ENCODE data around the gene SEMA6D.

DNA sequence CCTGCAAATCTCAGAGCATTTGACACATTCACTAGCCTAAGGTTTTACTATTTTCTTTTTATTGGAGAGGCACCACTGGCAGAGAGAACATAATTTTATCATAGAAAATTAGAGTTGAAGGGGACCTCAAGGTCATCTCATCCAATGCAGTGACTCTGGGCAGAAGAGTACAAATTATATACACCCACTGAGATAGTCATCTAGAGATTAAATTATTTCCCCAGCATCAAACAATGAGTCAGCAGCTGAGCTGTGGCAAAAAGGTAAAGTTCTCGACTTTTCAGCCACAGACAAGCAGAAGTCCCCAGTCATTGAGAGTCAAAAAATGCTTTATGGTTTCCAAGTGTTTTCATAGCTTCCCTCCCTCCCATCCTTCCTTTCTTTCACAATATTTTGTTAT, 39.3 kb upstream of the SEMA6D start:
- TF ChIP-seq, protein P1, sequence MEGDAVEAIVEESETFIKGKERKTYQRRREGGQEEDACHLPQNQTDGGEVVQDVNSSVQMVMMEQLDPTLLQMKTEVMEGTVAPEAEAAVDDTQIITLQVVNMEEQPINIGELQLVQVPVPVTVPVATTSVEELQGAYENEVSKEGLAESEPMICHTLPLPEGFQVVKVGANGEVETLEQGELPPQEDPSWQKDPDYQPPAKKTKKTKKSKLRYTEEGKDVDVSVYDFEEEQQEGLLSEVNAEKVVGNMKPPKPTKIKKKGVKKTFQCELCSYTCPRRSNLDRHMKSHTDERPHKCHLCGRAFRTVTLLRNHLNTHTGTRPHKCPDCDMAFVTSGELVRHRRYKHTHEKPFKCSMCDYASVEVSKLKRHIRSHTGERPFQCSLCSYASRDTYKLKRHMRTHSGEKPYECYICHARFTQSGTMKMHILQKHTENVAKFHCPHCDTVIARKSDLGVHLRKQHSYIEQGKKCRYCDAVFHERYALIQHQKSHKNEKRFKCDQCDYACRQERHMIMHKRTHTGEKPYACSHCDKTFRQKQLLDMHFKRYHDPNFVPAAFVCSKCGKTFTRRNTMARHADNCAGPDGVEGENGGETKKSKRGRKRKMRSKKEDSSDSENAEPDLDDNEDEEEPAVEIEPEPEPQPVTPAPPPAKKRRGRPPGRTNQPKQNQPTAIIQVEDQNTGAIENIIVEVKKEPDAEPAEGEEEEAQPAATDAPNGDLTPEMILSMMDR (IDR thresholded peaks at IDR 0.05; ENCODE audit: poor library complexity, severe bottlenecking) = no peak
- no peak for TF ChIP-seq POLR2AphosphoS5 (IDR thresholded peaks at IDR 0.05)
